Astrocyte (in vitro differentiated cells and primary cell): ENCODE measurements around the gene STUM. TPM values are rescaled to one million over a fixed set of nuclear protein-coding genes. Genes with fewer than 3 reads are reported as not detected.

Experiments
- DNase-seq: peaks from one replicate; pipeline ENCODE4 v3.0.0-alpha.2; 2010; ENCODE audit warnings: low read depth
- FAIRE-seq: peaks from 2 replicates; lab custom pipeline; 2011; peaks lifted over from hg19 to GRCh38; lab: Jason Lieb, UNC
- H2AFZ ChIP-seq: 2 replicates; pipeline ENCODE4 v1.6.0; 2012; ENCODE audit warnings: low read depth, low read length, inconsistent platforms
- H3K27ac ChIP-seq: 2 replicates; pipeline ENCODE4 v1.5.1; 2011; ENCODE audit warnings: low read depth, low read length, inconsistent platforms
- H3K27me3 ChIP-seq: 2 replicates; pipeline ENCODE4 v1.6.0; 2011; ENCODE audit warnings: low read length, inconsistent platforms; ENCODE audit not compliant: insufficient read depth
- H3K36me3 ChIP-seq: 2 replicates; pipeline ENCODE4 v1.5.1; 2011; ENCODE audit warnings: low read length, inconsistent platforms; ENCODE audit not compliant: insufficient read depth
- H3K4me1 ChIP-seq: 2 replicates; pipeline ENCODE4 v1.5.1; 2011; ENCODE audit warnings: low read length, inconsistent platforms; ENCODE audit not compliant: insufficient read depth
- H3K4me2 ChIP-seq: 2 replicates; pipeline ENCODE4 v1.6.0; 2012; ENCODE audit warnings: low read length, inconsistent platforms
- H3K4me3 ChIP-seq: 2 replicates; pipeline ENCODE4 v1.5.1; 2011; ENCODE audit warnings: low read depth, mild to moderate bottlenecking, low read length, inconsistent platforms; ENCODE audit not compliant: insufficient read depth
- H3K79me2 ChIP-seq: 2 replicates; pipeline ENCODE4 v1.6.0; 2012; ENCODE audit warnings: mild to moderate bottlenecking, low read length, inconsistent platforms; ENCODE audit not compliant: insufficient read depth
- H3K9ac ChIP-seq: 2 replicates; pipeline ENCODE4 v1.6.0; 2012; ENCODE audit warnings: mild to moderate bottlenecking, low read length, inconsistent platforms
- H3K9me3 ChIP-seq: 2 replicates; pipeline ENCODE4 v1.5.1; 2012; ENCODE audit warnings: low read depth, mild to moderate bottlenecking, low read length, inconsistent platforms; ENCODE audit not compliant: insufficient read depth
- H4K20me1 ChIP-seq: 2 replicates; pipeline ENCODE4 v1.6.0; 2012; ENCODE audit warnings: low read length, inconsistent platforms; ENCODE audit not compliant: insufficient read depth
- H3K27ac Mint-ChIP-seq: one replicate; pipeline ENCODE4 v1.8.0; 2021; ENCODE audit warnings: mild to moderate bottlenecking, mixed read lengths; ENCODE audit not compliant: unreplicated experiment
- H3K27me3 Mint-ChIP-seq: one replicate; pipeline ENCODE4 v1.8.0; 2021; ENCODE audit warnings: low read depth, mixed read lengths; ENCODE audit not compliant: unreplicated experiment
- H3K36me3 Mint-ChIP-seq: one replicate; pipeline ENCODE4 v1.8.0; 2021; ENCODE audit warnings: low read depth, mixed read lengths; ENCODE audit not compliant: unreplicated experiment
- H3K4me1 Mint-ChIP-seq: one replicate; pipeline ENCODE4 v1.8.0; 2021; ENCODE audit warnings: low read depth, mixed read lengths; ENCODE audit not compliant: unreplicated experiment
- H3K4me3 Mint-ChIP-seq: one replicate; pipeline ENCODE4 v1.8.0; 2021; ENCODE audit warnings: mild to moderate bottlenecking, moderate library complexity, mixed read lengths; ENCODE audit not compliant: unreplicated experiment
- H3K9me3 Mint-ChIP-seq: one replicate; pipeline ENCODE4 v1.8.0; 2021; ENCODE audit warnings: mild to moderate bottlenecking, mixed read lengths; ENCODE audit not compliant: unreplicated experiment
- CTCF ChIP-seq: IDR thresholded peaks from 2 replicates; pipeline ENCODE4 v1.5.1; 2011; ENCODE audit warnings: low read depth, mild to moderate bottlenecking, inconsistent platforms, low read length, moderate library complexity; ENCODE audit not compliant: insufficient read depth
- EZH2 ChIP-seq: IDR thresholded peaks from 2 replicates; pipeline ENCODE4 v1.6.1; 2012; ENCODE audit warnings: mild to moderate bottlenecking, low read length, inconsistent platforms; ENCODE audit not compliant: insufficient read depth
- total RNA-seq: library from RNA; stranded (reverse); gene quantifications from 2 replicates; pipeline ENCODE4 v1.2.1, GENCODE V29; 2021

Gene STUM
- total RNA-seq, 1 donor from 2014 or later, result not detected

GRCh38 chr1:226523646-226524406 lies 24.7 kb upstream of the STUM start:
- H3K9me3 Mint-ChIP-seq, result peaks cover 2% of the 10 kb centered on the region
- Histone ChIP-seq H3K9me3 (no peaks in the 10 kb centered on the region), H2AFZ (no peak overlapping the region), H3K4me1 (no peaks in the 10 kb centered on the region), H3K27ac (no peak overlapping the region), H4K20me1 (no peaks in the 10 kb centered on the region), H3K27me3 (peaks cover 4% of the 10 kb centered on the region), H3K4me3 (no peak overlapping the region), H3K36me3 (no peaks in the 10 kb centered on the region), H3K79me2 (no peaks in the 10 kb centered on the region), H3K4me2 (no peak overlapping the region), H3K9ac (no peak overlapping the region)
- H3K27ac Mint-ChIP-seq, result no peak overlapping the region
- H3K4me1 Mint-ChIP-seq, result no peaks in the 10 kb centered on the region
- H3K36me3 Mint-ChIP-seq, result peaks cover 2% of the 10 kb centered on the region
- H3K4me3 Mint-ChIP-seq, result no peak overlapping the region
- H3K27me3 Mint-ChIP-seq, result peaks cover 29% of the 10 kb centered on the region
- DNase-seq (no peak), FAIRE-seq (no peak)
- TF ChIP-seq EZH2, result no peak
- TF ChIP-seq CTCF, result no peak

GRCh38 chr1:226524547-226524946 lies 24.0 kb upstream of the STUM start:
- no peaks in the 10 kb centered on the region for H3K79me2 ChIP-seq
- H3K27ac Mint-ChIP-seq, result no peak overlapping the region
- TF ChIP-seq EZH2, result no peak
- peaks cover 25% of the 10 kb centered on the region for H3K27me3 Mint-ChIP-seq
- peaks cover 2% of the 10 kb centered on the region for H3K36me3 Mint-ChIP-seq
- no peak overlapping the region for H3K4me3 ChIP-seq
- FAIRE-seq (no peak), DNase-seq (no peak)
- no peaks in the 10 kb centered on the region for H4K20me1 ChIP-seq
- H3K27ac ChIP-seq, result no peak overlapping the region
- no peak overlapping the region for H3K9ac ChIP-seq
- H3K9me3 ChIP-seq, result no peaks in the 10 kb centered on the region
- no peak overlapping the region for H3K4me2 ChIP-seq
- no peaks in the 10 kb centered on the region for H3K4me1 ChIP-seq
- H3K4me3 Mint-ChIP-seq, result no peak overlapping the region
- H3K27me3 ChIP-seq, result peaks cover 4% of the 10 kb centered on the region
- H3K36me3 ChIP-seq, result no peaks in the 10 kb centered on the region
- no peak overlapping the region for H2AFZ ChIP-seq
- H3K9me3 Mint-ChIP-seq, result peaks cover 2% of the 10 kb centered on the region
- no peaks in the 10 kb centered on the region for H3K4me1 Mint-ChIP-seq

GRCh38 chr1:226525750-226526149 lies 22.8 kb upstream of the STUM start:
- Histone ChIP-seq H3K27me3 (no peaks in the 10 kb centered on the region), H3K27ac (no peak overlapping the region), H2AFZ (no peak overlapping the region), H3K36me3 (no peaks in the 10 kb centered on the region), H3K79me2 (no peaks in the 10 kb centered on the region), H3K4me3 (no peak overlapping the region), H3K4me1 (no peaks in the 10 kb centered on the region), H3K4me2 (no peak overlapping the region), H3K9ac (no peak overlapping the region), H3K9me3 (no peaks in the 10 kb centered on the region), H4K20me1 (no peaks in the 10 kb centered on the region)
- Mint-ChIP-seq H3K27me3 (peaks cover 19% of the 10 kb centered on the region), H3K36me3 (peaks cover 2% of the 10 kb centered on the region), H3K4me1 (no peaks in the 10 kb centered on the region), H3K9me3 (peaks cover 2% of the 10 kb centered on the region), H3K27ac (no peak overlapping the region), H3K4me3 (no peak overlapping the region)
- TF ChIP-seq CTCF (no peak), EZH2 (no peak)
- no peak for FAIRE-seq
- DNase-seq, result no peak
